Measurements from ENCODE around the gene PPP1R8. TPM values are rescaled to one million over a fixed set of nuclear protein-coding genes. Genes with fewer than 3 reads are reported as not detected.

The PPP1R8 gene
- total and polyA plus RNA-seq, 2 experiments from 2014 or later, result 9.3 to 42.8 TPM

- Histone ChIP-seq H4K20me1 (ENCODE audit: insufficient read depth, poor library complexity, severe bottlenecking) (no peaks in the 10 kb centered on the region), H3K27ac (no peak overlapping the region), H3K9me3 (ENCODE audit: low read depth) (no peaks in the 10 kb centered on the region), H3K36me3 (replicated peaks; ENCODE audit: insufficient read depth, low read depth) (no peaks in the 10 kb centered on the region), H3K27me3 (no peaks in the 10 kb centered on the region), H3K9me2 (replicated peaks; ENCODE audit: insufficient read depth) (no peaks in the 10 kb centered on the region), H2AFZ (no peak overlapping the region), H3K4me3 (no peak overlapping the region), H3K4me2 (no peak overlapping the region), H3K79me2 (no peaks in the 10 kb centered on the region), H3K4me1 (ENCODE audit: insufficient read depth) (no peaks in the 10 kb centered on the region)
- 92% methylated on average over 24 of the region's 24 CpGs for WGBS (ENCODE audit: low lambda C conversion rate, missing lambda C conversion rate)
- TF ChIP-seq CTCF (IDR thresholded peaks at IDR 0.05; ENCODE audit: poor library complexity), result no peak
- no peak for TF ChIP-seq EZH2phosphoT487 (IDR thresholded peaks at IDR 0.05; ENCODE audit: low read depth, severe bottlenecking, unreplicated experiment)
- DNase-seq (ENCODE audit: low spot score), result no peak
Measured at GRCh38 chr1:27884006-27884954, 53.7 kb downstream of the PPP1R8 start.

- Histone ChIP-seq H2AFZ (no peak overlapping the region), H3K27ac (no peak overlapping the region)
- WGBS (ENCODE audit: low lambda C conversion rate, missing lambda C conversion rate), result 95% methylated on average over 8 of the region's 8 CpGs
Measured at GRCh38 chr1:27885114-27885528, 54.5 kb downstream of the PPP1R8 start.

GRCh38 chr1:27885621-27886352 lies 55.2 kb downstream of the PPP1R8 start:
- no peaks in the 10 kb centered on the region for H3K27me3 ChIP-seq
- H3K79me2 ChIP-seq, result no peaks in the 10 kb centered on the region
- H3K4me1 ChIP-seq (ENCODE audit: insufficient read depth), result no peaks in the 10 kb centered on the region
- no peak overlapping the region for H3K4me2 ChIP-seq
- no peak overlapping the region for H2AFZ ChIP-seq
- H3K27ac ChIP-seq, result no peak overlapping the region
- WGBS (ENCODE audit: low lambda C conversion rate, missing lambda C conversion rate), result 91% methylated on average over 15 of the region's 15 CpGs
- H3K4me3 ChIP-seq, result no peak overlapping the region
- no peaks in the 10 kb centered on the region for H3K9me3 ChIP-seq (ENCODE audit: low read depth)
- no peak for TF ChIP-seq CTCF (IDR thresholded peaks at IDR 0.05; ENCODE audit: poor library complexity)
- no peaks in the 10 kb centered on the region for H3K36me3 ChIP-seq (replicated peaks; ENCODE audit: insufficient read depth, low read depth)
- DNase-seq (ENCODE audit: low spot score), result no peak
- no peaks in the 10 kb centered on the region for H4K20me1 ChIP-seq (ENCODE audit: insufficient read depth, poor library complexity, severe bottlenecking)
- no peaks in the 10 kb centered on the region for H3K9me2 ChIP-seq (replicated peaks; ENCODE audit: insufficient read depth)

More at GRCh38 chr1:27885114-27885528, 54.5 kb downstream of the PPP1R8 start:
- DNase-seq (ENCODE audit: low spot score), result no peak
- TF ChIP-seq EZH2phosphoT487 (IDR thresholded peaks at IDR 0.05; ENCODE audit: low read depth, severe bottlenecking, unreplicated experiment), result no peak
- no peak for TF ChIP-seq EZH2 (IDR thresholded peaks at IDR 0.05; ENCODE audit: borderline replicate concordance)
- no peak for TF ChIP-seq CTCF (IDR thresholded peaks at IDR 0.05; ENCODE audit: poor library complexity)
- H3K36me3 ChIP-seq (replicated peaks; ENCODE audit: insufficient read depth, low read depth), result no peaks in the 10 kb centered on the region
- H3K9me3 ChIP-seq (ENCODE audit: low read depth), result no peaks in the 10 kb centered on the region
- no peaks in the 10 kb centered on the region for H4K20me1 ChIP-seq (ENCODE audit: insufficient read depth, poor library complexity, severe bottlenecking)
- H3K9me2 ChIP-seq (replicated peaks; ENCODE audit: insufficient read depth), result no peaks in the 10 kb centered on the region
- no peak overlapping the region for H3K4me2 ChIP-seq
- no peak overlapping the region for H3K4me3 ChIP-seq
- H3K79me2 ChIP-seq, result no peaks in the 10 kb centered on the region
- no peaks in the 10 kb centered on the region for H3K4me1 ChIP-seq (ENCODE audit: insufficient read depth)
- H3K27me3 ChIP-seq, result no peaks in the 10 kb centered on the region

All from hepatocyte (in vitro differentiated cells).